GM19239 (cell line): ENCODE results near the gene EHBP1.

Source experiments
- DNase-seq: peaks from one replicate; pipeline ENCODE4 v3.0.0; 2011; ENCODE audit warnings: low spot score; ENCODE audit not compliant: insufficient read length
- FAIRE-seq: peaks from 2 replicates; lab custom pipeline; 2011; peaks lifted over from hg19 to GRCh38; lab: Jason Lieb, UNC

EHBP1 gene

DNA sequence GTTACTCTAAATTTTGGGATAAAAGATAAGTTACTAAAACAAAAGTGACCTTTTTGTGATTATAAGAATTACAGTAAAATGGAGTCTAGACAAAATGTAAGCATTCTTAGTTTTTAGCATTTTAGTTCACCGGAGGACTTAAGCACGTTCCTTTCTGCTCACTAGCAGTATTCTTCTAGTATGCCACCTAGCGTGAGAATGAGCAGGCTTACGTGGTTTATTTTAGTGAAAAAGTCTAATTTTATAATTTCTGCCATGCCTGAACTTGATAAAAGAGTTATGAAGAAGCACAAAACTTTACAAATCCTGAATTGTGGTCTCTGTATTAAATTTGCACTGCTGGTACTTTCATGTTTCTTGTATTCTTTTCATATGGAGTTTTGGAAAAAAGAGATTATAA is 332.5 kb downstream of the EHBP1 start:
- DNase-seq (no peak), FAIRE-seq (no peak)

DNA sequence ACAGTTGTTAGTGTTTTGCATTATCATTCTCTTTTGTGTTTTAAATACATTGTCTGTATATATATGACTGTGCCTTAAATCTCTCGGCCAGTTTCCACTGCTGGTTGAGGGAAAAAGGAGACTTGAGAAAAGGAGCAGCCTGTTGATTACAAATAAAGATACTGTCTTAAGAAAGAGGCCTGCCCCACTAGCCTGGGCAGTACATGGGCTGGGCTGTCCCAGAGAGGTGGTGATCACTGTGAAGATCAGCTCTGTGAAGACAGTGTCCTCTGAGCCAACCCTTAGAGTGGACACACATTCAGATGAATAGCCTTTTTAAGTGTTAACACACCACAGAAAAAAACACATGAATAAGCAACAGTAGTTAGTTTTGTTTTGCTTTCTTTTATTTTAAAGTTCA is 335.1 kb downstream of the EHBP1 start:
- FAIRE-seq (no peak), DNase-seq (no peak)

DNA sequence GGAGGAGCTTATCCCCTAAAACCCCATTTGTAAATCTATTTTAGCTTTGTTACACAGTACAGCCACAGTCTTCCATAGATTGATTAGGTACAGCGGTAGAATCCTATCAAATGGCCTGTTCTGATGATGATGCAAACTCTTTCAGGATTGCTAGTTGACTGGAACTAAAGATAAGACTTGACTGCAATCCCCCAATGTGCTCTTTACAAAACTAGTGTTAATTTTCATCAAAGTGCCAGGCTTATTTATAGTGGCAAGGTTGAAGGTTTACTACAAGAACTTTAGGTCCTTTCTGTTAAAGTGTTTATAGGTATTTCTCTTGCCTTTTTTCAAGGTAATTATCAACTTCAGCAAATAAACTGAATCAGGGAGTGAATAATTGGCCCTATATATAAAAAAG is 336.1 kb downstream of the EHBP1 start:
- FAIRE-seq: peak; percentile 28
- no peak for DNase-seq

DNA sequence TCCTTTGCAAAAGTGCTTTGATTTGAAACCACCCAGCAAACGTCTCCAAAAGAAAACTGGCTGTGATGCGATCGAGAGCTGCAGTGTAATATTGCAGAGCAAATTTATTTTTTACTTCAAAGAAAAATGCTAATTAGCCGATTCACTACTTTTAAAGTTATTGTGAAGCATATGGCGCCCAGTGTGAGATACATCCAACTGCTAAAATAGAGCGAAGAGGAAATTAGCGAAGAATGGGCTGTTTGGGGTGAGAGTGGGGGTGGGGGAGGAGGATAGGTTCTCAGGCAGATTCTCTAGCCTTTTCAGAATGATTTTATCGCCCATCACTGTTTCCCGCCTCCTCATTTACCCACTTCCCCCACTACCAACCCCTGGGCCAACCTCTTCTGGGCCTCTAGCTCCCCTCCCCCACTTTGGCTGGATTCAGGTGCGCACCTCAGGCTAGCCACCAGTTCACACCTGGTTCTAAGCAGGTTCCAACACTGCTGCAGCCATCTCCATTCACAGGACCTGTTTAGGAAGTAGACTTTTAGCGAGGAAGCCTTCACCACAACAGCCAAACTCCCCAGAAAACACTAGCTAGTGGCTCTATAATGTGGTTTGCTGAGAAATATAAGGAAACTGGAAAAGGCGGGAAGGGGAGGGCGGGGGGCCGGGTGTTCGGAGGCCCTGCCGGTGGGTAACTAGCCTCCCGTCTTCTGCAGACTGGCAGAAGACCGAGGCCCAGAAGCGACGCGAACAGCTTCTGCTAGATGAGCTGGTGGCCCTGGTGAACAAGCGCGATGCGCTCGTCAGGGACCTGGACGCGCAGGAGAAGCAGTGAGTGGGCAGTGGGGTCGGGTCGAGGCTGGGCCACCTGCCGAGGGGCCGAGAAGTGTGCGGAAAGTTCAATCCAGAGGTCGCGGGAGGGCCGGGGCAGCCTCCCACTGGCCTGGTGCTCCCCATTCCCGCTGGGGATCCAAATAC is 339.1 kb downstream of the EHBP1 start:
- no peak for FAIRE-seq

DNA sequence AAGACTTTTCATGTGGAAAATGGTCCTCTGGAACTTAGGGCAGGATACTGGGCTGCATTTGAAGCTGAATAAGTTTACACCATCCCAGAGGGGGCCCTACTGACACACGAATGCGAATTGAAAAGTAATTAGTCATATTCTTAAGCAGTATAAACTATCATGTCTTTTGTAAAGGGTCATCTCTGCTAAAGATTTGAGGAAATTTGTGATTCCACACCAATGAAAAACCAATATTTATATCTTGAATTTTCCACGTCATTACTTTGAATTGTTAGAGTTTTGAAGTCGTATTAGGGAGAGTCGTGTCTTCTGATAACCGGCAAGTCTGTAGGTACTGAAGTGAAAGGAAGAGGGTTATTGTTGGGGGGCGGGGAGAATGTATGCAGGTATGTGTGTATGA is 341.0 kb downstream of the EHBP1 start:
- DNase-seq (no peak), FAIRE-seq (no peak)

More for the DNA sequence above, 339.1 kb downstream of the EHBP1 start:
- DNase-seq: no peak

DNA sequence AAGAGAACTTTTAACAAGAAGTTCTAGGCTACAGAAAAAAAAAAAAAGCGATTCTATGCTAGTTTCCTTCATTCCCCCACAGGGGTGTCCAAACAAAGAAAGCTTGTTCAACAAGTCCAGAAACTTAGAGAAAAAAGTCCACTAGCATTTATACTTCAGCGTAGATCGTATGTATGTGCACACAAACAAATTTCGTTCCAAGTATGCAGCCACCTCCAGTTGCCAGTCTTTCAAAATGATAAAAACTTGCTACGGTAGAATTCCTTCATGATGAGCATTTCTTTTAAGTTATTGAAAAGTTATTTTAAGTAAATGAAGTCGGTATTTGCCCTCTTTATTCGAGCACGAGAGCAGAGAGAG is 341.4 kb downstream of the EHBP1 start:
- DNase-seq (no peak), FAIRE-seq (no peak)

DNA sequence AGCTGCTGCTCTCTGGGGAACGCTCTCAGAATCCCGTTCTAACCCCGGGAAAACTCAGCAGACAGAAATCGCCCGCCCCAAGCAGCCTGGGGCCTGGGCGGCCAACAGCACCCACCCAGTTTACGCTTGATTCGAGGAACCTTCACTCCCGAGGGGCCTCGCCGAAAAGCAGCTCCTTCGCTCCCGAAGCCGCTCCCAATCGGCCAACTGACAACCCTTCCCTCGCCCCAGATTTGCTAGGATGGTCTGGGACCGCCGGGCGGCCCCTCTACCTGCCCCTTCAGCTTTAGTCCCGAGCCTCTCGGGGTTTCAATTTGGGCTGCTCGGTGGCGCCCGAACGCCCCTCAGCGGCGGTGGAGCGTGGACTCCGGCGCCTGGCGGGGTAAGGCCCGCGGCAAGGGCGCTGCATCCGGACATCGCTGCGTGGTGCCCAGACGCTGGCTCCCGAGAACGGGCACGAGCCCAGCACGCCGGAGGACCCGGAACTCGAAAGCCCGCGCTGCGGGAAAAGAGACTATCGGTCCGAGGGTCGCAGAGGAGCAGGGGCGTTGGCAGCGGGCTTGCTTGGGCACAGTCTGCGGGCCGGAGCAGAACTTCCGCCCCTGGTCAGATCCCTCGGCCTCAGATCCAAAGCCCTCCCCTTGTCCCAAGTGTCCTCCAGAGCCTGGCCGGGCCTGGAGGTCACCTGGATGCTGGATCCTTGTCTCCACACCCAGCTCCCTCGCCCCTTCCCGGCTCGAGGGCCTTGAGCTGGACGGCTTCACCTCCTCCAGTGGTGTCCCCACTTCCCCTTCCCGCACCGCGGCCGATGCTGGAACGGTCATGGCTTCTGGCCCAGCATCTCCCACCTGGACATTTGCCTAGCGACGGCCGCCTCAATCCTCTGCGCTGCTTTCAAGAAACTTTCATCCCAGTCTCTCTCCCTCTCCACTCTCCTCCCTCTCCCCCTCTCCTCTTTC is 342.1 kb downstream of the EHBP1 start:
- peak; percentile 12 for DNase-seq
- no peak for FAIRE-seq

DNA sequence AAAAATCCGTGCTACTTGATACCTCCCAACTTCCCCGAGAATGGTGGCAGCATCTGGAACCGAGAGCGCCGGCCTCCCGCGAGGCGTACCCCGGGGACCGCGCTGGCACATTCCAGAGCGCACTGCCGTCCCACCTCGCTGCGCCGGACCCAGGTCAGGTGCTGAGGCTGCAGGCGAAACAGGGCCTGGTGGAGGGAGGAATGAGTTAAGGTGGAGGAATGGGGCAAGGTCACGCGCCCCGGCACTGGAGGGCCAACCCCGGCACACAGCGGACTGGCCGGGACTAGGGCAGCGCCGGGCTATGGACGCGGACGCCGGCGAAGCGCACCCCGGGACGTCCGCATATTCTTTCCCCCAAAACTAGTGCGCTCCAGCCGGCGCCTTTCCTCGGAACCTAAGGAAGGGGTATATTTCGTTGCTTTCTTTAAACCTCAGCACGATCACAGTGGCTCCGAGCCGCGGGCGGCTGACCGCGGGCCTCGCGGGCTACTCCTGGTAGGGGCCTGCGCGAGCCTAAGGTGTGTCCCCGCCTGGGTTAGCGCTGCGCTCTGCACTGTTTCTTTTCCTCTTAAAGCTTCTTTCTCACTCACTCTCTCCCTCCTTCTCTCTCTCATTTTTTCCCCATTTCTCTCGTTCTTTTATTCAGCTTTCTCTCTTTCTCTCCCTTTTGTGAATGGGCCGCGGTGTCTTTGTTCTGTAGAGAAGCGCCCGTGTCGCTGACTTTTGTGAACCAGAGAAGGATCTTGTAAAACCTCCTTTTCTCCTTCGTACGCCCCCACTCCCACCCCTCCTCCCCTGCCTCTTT is 343.1 kb downstream of the EHBP1 start:
- no peak for FAIRE-seq
- DNase-seq: no peak

DNA sequence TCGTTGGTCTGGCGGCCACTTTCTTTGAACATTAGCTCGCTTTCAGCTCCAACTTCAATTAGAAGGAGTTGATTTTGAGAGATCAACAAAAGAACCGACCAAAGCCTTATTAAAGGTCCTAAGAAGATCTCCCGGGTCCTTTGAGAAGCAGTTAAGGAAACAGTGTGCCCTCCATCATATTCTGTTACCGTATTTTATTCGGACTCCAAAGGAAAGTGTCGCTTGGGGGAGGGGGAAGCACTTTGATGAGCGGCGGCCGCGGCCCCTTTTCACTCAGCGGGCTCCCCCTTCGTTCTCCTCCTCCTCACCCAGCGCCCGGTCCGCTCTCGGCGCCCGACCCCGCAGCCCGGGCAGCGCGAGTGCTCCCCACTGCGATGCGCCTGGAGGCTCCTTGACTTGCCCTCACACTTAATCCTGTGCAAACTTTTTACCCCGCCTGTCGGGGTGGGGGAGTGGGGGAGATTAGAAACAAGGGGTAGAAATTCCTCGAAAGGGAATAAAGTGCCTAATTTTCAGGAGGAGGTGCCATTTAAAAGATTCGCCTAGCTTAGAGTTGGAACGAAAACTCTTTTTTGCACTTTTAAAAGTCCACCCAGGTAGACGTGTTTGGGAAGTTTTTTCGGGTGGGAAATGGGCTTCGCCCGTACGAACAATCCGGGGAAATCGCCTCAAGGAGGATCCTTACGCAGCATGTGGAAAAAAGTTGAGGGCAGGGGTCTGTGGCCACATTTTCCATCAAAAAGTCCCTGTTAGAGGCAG is 343.9 kb downstream of the EHBP1 start:
- DNase-seq: peak; percentile 7
- no peak for FAIRE-seq

DNA sequence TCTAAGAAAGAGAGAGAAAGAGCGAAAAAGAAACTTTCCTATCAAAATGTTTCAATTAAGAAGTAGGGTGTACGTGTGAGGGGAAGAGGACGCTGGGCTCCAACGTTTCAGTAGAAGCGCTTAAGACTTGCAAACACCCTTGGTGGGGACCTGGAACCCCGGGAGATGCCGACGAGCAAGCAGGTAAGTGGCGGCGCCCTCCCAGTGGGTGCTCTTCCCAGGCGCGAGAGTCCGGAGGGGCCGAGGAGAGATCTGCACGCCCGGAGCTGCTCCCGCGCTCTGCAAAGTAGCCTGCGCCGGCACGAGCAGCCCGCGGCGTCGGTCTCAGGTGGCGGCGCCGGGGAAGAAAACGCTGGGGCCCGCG is 344.4 kb downstream of the EHBP1 start:
- FAIRE-seq (no peak), DNase-seq (no peak)

DNA sequence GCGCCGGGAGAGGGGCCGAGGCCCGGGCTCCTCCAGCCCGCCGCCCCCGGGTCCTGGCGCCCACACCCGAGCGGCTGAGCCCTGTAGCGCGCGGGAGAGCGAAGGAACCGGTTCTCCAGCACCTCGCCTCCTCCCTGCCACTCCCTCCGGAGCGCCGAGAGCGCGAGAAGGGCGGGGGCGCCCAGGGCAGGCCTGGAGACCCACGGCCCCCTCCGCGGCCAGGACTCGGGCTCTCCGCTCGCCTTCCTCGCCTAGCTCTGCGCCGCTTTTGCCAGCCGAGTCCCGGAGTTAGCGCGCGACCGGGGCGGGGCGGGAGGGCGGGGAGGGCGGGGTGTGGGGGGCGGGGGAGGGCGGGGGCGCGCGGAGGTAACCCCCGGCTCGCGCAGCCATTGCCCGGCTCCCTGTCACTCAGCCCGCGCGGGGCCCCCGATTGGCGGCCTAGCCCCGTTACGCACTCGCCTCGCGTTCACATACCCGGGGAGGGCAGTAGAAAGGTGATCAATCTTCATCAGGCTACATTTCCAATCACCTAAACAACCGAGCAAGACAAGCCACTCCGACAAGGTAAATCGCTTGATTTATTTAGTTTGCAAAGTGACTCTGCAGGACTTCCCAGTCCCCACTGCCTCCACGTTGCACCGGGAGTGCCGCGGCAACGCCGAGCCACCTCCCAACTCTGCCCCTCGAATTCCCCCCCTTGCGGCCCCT is 345.0 kb downstream of the EHBP1 start, which contains the start of gene OTX1:
OTX1 (plus strand) TSS at position 497 of the 708 bp plus-strand sequence. CDS start 2,161 bp downstream, outside the sequence.
- peak; percentile 59 for DNase-seq
- peak; percentile 53 for FAIRE-seq

DNA sequence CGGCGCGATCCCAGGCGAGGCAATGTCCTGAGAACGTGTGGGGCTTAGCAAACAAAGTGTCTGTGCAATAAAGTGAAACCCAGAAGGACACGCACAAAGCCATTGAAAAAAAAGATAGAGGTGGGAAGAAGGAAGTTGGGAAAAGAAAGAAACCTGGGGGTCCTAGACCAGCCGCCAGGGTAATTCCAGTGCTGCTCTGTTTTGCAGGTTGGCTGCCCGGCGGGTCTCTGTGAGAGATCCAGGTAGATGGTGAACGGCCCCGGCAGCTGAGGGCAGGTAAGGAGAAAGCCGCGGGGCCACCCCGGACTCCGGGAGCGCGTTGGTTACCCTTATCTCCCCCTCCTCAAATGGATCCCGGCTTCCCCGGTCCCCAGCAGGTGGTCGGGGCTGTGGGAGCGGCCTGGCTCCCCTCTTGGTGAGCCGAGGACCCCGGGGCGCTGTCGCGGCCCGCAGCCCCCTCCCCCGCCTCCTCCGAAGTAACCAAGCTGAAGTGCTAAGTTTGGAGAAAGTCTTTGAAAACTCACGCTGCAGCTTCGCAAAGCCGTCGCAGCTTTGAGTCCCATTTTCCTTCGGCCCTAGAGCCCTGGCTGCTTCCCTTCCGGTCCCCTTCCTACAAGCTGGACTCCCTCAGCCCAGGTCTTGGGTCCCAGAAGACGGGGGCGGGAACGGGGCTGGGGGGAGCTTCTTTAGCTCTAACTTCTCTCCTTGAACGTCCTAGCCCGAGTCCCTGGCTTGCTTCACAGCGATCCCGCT is 345.7 kb downstream of the EHBP1 start:
- no peak for FAIRE-seq
- DNase-seq: peak; percentile 13

DNA sequence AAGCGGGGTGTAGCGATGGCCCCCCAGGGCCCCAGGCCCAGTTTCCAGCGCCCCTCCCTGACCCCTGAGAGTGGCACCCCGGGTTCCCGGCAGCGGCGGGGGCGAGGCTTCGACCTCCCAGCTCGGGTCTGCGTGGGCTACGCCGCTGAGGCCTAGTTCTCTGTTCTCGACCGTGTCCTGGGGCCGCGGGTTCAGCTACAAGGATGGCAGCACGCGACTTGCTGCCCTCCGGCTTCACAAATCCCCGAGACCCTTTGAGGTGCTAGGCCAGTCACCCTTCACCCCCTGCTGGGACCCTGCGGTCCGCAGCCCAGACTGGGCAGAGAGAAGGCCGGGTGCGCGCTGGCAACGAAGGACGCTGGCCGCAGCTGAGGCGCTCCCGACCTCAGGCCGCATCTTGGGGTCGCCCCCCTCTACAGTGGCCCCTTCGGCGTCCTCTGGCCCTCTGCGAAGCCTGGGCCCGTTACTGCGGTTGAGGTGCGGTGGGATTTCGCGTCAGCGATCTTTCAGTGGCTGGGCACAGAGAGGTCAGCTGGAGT is 346.4 kb downstream of the EHBP1 start:
- FAIRE-seq: no peak

DNA sequence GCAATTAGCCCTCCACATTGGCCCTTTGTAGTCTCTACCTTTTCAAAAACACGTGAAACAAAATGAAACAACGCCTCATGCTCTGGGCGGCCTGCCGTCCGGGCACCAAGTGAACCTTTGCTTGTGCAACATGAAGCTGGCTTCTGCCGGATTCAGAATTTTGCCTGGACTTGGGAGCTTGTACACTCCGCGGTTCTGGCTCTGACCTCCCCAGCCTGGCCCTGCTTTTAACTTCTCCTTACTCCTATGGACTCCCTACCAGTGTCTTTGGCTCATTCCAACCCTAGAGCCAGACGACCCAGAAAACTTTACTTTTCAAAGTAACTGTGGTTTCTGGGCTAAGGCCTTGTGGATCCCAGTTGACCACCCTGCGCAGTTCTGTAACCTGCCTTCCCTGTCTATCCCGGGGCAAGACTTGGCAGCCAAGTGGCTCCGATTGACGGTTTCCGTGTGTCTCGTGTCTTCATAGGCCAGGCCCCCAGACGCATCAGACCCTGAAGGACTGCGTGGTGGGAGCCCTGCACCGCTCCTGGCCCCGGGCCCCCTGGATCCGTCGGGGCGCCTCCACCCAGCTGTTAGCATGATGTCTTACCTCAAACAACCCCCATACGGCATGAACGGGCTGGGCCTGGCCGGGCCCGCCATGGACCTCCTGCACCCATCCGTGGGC is 347.0 kb downstream of the EHBP1 start:
- DNase-seq (no peak), FAIRE-seq (no peak)

More for the DNA sequence above, 346.4 kb downstream of the EHBP1 start:
- DNase-seq: no peak

DNA sequence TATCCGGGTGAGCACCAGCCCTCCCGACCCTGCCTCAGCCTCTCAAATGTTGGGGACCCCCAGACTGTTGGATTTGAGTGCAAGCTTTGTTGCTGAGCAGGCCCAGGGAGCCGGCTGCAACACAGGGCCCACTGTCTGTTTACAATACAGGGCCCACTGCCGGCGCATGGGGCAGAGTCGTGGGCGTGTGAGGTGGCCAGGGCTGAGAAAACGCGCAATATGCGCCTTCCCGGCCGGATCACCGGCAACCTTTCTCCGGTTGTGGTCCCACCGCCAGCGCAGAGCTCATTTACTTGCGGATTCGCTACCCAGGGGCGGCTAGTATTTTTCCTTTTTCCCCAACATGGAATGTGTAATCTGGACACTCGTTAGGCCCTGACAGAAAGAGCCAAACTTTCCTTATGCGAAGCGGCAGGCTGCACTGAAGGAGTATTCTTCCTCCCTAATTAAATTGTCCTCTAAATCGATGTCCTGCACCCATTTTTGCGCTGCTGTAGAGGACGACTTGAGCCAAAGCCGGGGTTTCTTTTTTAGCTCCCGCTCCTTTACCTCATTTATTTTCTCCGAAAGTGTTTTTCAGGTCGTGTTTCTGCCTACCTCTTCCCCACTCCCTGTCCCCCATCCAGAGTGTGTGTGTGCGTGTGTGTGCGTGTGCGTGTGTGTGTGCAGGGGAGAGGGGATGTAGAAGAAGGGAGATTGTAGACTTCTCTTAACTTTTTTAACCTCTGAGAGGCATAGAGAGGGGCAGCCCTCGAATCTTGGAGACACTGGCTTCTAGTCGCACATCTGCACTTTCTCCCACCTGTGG is 347.8 kb downstream of the EHBP1 start:
- FAIRE-seq (no peak), DNase-seq (no peak)

DNA sequence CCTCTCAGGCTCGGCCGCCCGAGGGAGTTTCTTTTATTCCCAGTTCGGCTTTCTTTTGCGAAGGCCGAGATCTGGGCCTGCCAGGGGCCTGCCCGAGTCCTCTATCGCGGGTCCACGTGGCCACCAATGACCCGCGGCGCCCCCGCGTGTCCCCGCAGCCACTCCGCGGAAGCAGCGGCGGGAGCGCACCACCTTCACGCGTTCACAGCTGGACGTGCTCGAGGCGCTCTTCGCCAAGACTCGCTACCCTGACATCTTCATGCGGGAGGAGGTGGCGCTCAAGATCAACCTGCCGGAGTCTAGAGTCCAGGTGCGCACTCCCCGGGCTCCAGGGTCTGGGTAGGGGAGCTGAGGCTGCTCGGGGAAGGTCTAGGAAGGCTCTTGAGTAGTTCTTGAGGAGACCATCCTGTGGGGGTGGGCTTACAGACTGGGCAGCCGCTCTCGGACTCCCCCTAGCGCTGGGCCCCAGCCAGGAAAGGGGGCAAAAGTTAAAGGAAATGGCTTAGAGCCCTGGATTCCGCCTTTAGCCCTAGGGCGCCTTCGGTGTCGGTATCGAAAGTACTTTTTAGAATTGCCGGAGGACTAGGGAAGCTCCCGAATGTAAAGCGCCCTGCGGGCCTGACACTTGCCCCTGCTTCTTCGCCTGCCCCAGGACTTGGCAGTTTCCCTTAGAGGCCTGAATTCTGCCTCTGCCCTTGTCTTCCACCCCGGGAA is 348.5 kb downstream of the EHBP1 start:
- FAIRE-seq (peak; percentile 44), DNase-seq (peak; percentile 17)
